Measurements from ENCODE around the gene ZRANB1. TPM values are rescaled to one million over a fixed set of nuclear protein-coding genes. Genes with fewer than 3 reads are reported as not detected.

The ZRANB1 gene
- total and polyA plus RNA-seq, 2 of the 4 experiments (the other 2 are of a cell fraction) = 11.2 to 24.7 TPM

GRCh38 chr10:124902462-124902861 is 39.5 kb upstream of the ZRANB1 start:
- in situ Hi-C loops (cut with MboI; ENCODE audit: low sequenced_read_pairs) = no loop called here
- DNase-seq = no peak
- no peak overlapping the region; a peak in 1 of 4 replicates for H4K8ac ChIP-seq (ENCODE audit: low read depth in 2 of 2, low read length in 2 of 2)

More at GRCh38 chr10:124902462-124902861, 39.5 kb upstream of the ZRANB1 start:
- Histone ChIP-seq H2AFZ (replicated peaks; ENCODE audit: low read length, poor library complexity) (no peak overlapping the region), H3K56ac (ENCODE audit: extremely low read depth, insufficient read depth, low read length) (no peak overlapping the region), H2BK120ac (ENCODE audit: low read depth, low read length) (no peak overlapping the region), H3K9ac (ENCODE audit: low read depth, low read length) (no peak overlapping the region), H3K18ac (ENCODE audit: low read depth, low read length) (no peak overlapping the region), H2AK5ac (ENCODE audit: low read depth, low read length) (no peak overlapping the region), H4K91ac (ENCODE audit: insufficient read depth, low read depth, low read length) (no peak overlapping the region), H3K23ac (ENCODE audit: low read depth, low read length) (no peak overlapping the region), H2AK9ac (replicated peaks; ENCODE audit: low read depth, low read length, poor library complexity) (no peak overlapping the region), H3K4me3 (ENCODE audit: insufficient read depth, low read depth, low read length) (no peak overlapping the region), H4K5ac (ENCODE audit: low read depth, low read length) (no peak overlapping the region), H3K9me1 (ENCODE audit: insufficient read depth, low read length) (peaks cover 8% of the 10 kb centered on the region), H3K14ac (replicated peaks; ENCODE audit: low read depth, low read length) (no peak overlapping the region), H3K36me3 (ENCODE audit: control insufficient read depth, insufficient read depth, low read length) (no peaks in the 10 kb centered on the region), H3K27me3 (ENCODE audit: control insufficient read depth, insufficient read depth, low read length) (no peaks in the 10 kb centered on the region), H2BK20ac (ENCODE audit: low read depth, low read length) (no peak overlapping the region; the same call in 1 of the 2 replicates), H4K20me1 (ENCODE audit: insufficient read depth, low read length) (no peaks in the 10 kb centered on the region), H3K9me3 (ENCODE audit: control insufficient read depth, insufficient read depth, low read length) (no peaks in the 10 kb centered on the region), H2BK15ac (ENCODE audit: low read depth, low read length) (no peak overlapping the region), H3K27ac (ENCODE audit: insufficient read depth, low read length) (no peak overlapping the region), H3K79me1 (ENCODE audit: low read depth in 1 of 2, low read length in 2 of 2) (no peaks in the 10 kb centered on the region; a peak in 1 of 4 replicates), H2BK5ac (ENCODE audit: low read depth, low read length, poor library complexity, severe bottlenecking) (no peak overlapping the region), H3K4me1 (ENCODE audit: control insufficient read depth, insufficient read depth, low read length) (peaks cover 11% of the 10 kb centered on the region), H3K4me2 (ENCODE audit: low read depth, low read length) (no peak overlapping the region), H3K4ac (ENCODE audit: low read depth, low read length) (no peak overlapping the region)
- WGBS, 2 experiments (ENCODE audit: extremely low coverage in 2 of 2, insufficient read length in 1 of 2) = no CpG with 5 or more reads among the region's 1 CpG
- BruUV-seq (replicated peaks) = no TSS peak
- TF ChIP-seq CEBPB (IDR thresholded peaks at IDR 0.05; ENCODE audit: low read depth, low read length) (no peak), FOS (IDR thresholded peaks at IDR 0.05; ENCODE audit: low read depth, low read length) (no peak), RCOR1 (IDR thresholded peaks at IDR 0.05; ENCODE audit: insufficient replicate concordance, low read length) (no peak), CTCF (conservative IDR thresholded peaks at IDR 0.05; ENCODE audit: low read depth, low read length) (no peak), NFE2L2 (IDR thresholded peaks at IDR 0.05; ENCODE audit: low read depth, low read length) (no peak), CHD1 (IDR thresholded peaks at IDR 0.05; ENCODE audit: low read depth, low read length) (no peak), SMC3 (IDR thresholded peaks at IDR 0.05; ENCODE audit: low read depth, low read length) (no peak)
- dilution Hi-C loops (cut with HindIII; ENCODE audit: low sequenced_read_pairs, unreplicated experiment) = no loop called here
- intact Hi-C loops (cut with micrococcal nuclease) = no loop called here
- ChIA-PET POLR2A (ENCODE audit: unreplicated experiment) (no interaction called here), CTCF (no interaction called here)
- no peak for ATAC-seq (ENCODE audit: low read depth)

Measured in IMR-90 (cell line).